GM12878 (cell line): ENCODE data around the gene MSANTD4.

Source experiments
- CTCF ChIP-seq, 3 experiments: IDR thresholded peaks in 2 of 3; conservative IDR thresholded peaks in 1 of 3; 2 replicates each; pipeline ENCODE4 v1.5.1; 2011; ENCODE audit warnings: low read depth in 3 of 3, low read length in 3 of 3, mild to moderate bottlenecking in 3 of 3, control low read depth in 2 of 3, moderate library complexity in 2 of 3, inconsistent platforms in 1 of 3, mixed read lengths in 1 of 3; ENCODE audit not compliant: control insufficient read depth in 2 of 3, insufficient read depth in 1 of 3; ENCODE audit errors: extremely low read depth in 1 of 3
- EGR1 ChIP-seq, 2 experiments: IDR thresholded peaks; 1 replicate in 1 of 2; 2 replicates in 1 of 2; pipeline ENCODE4 v1.6.1; 2011 to 2012; ENCODE audit warnings: low read depth in 2 of 2, low read length in 2 of 2, borderline replicate concordance in 1 of 2, mild to moderate bottlenecking in 1 of 2, moderate library complexity in 1 of 2
- GATAD2B ChIP-seq: fragments of 450-650 bp; conservative IDR thresholded peaks from 2 replicates; pipeline ENCODE4 v1.6.1; 2017; ENCODE audit warnings: low read depth, mild to moderate bottlenecking, moderate library complexity
- MYC ChIP-seq: IDR thresholded peaks from 2 replicates; pipeline ENCODE4 v1.6.1; 2011; ENCODE audit warnings: mild to moderate bottlenecking, low read length, moderate library complexity, inconsistent platforms; ENCODE audit not compliant: insufficient read depth, insufficient replicate concordance, insufficient read length, severe bottlenecking
- NFIC ChIP-seq: IDR thresholded peaks from 2 replicates; pipeline ENCODE4 v1.6.1; 2012; ENCODE audit warnings: low read depth, mild to moderate bottlenecking, inconsistent platforms, low read length, moderate library complexity
- NKRF ChIP-seq: fragments of 450-650 bp; conservative IDR thresholded peaks from 2 replicates; pipeline ENCODE4 v1.6.1; 2017; ENCODE audit warnings: mild to moderate bottlenecking, moderate library complexity
- POLR2A ChIP-seq: IDR thresholded peaks from 2 replicates; pipeline ENCODE4 v1.6.1; 2011; ENCODE audit warnings: low read depth, mild to moderate bottlenecking, low read length
- RELA ChIP-seq: fragments of 450-650 bp; IDR thresholded peaks from 2 replicates; pipeline ENCODE4 v1.8.0; 2014; ENCODE audit warnings: borderline replicate concordance; ENCODE audit not compliant: partially characterized antibody
- RFX5 ChIP-seq: IDR thresholded peaks from 2 replicates; pipeline ENCODE4 v1.6.1; 2011; ENCODE audit warnings: low read depth, low read length, improper control_type of control experiment
- SKIL ChIP-seq: fragments of 450-650 bp; IDR thresholded peaks from 2 replicates; pipeline ENCODE4 v1.6.1; 2017; ENCODE audit warnings: mild to moderate bottlenecking, low read depth, inconsistent platforms; ENCODE audit not compliant: poor library complexity, severe bottlenecking
- SMC3 ChIP-seq: IDR thresholded peaks from 2 replicates; pipeline ENCODE4 v1.6.1; 2011; ENCODE audit warnings: low read length, improper control_type of control experiment, borderline replicate concordance
- ZNF274 ChIP-seq: IDR thresholded peaks from one replicate; pipeline ENCODE4 v1.8.0; 2011; ENCODE audit not compliant: insufficient read length, insufficient read depth

GRCh38 chr11:106043540-106043939, 21.5 kb upstream of the MSANTD4 start:
- TF ChIP-seq CTCF (IDR thresholded peaks at IDR 0.05 in 2 of 3, conservative IDR thresholded peaks at IDR 0.05 in 1 of 3; ENCODE audit: control insufficient read depth in 2 of 3, extremely low read depth in 1 of 3, insufficient read depth in 1 of 3, low read depth in 3 of 3, low read length in 3 of 3) = no peak
- TF ChIP-seq ZNF274 = no peak
- no peak for TF ChIP-seq NKRF
- no peak for TF ChIP-seq RFX5
- TF ChIP-seq RELA = no peak
- TF ChIP-seq POLR2A = no peak
- TF ChIP-seq NFIC = no peak
- TF ChIP-seq GATAD2B = no peak
- no peak for TF ChIP-seq EGR1 (IDR thresholded peaks at IDR 0.05; ENCODE audit: borderline replicate concordance in 1 of 2, low read depth in 2 of 2, low read length in 2 of 2)
- TF ChIP-seq SKIL = no peak
- TF ChIP-seq MYC = no peak
- no peak for TF ChIP-seq SMC3
